WTC11 (cell line): ENCODE data around the gene ITGAV. TPM values are rescaled to one million over a fixed set of nuclear protein-coding genes. Genes with fewer than 3 reads are reported as not detected.

Experiments
- ATAC-seq: fragments of 200-7000 bp; cut with Tn5 transposase; 2 replicates; pipeline ENCODE4 v1.10.0; 2021; ENCODE audit warnings: mild to moderate bottlenecking, moderate library complexity
- CTCF ChIA-PET: fragments of 300-600 bp; sonication (Branson Sonifier 250); formaldehyde crosslinking; loops from one replicate; lab custom pipeline; 2021; ENCODE audit warnings: antibody characterized with exemption; lab: Charles Lee
- POLR2A ChIA-PET: fragments of 350-600 bp; sonication (Branson Sonifier 250); formaldehyde crosslinking; loops from one replicate; lab custom pipeline; 2021; ENCODE audit warnings: antibody characterized with exemption; lab: Charles Lee
- DNase-seq: peaks from one replicate; pipeline ENCODE4 v3.0.0; 2021; ENCODE audit warnings: low spot score
- H3K27ac Mint-ChIP-seq: 2 replicates; pipeline ENCODE4 v1.8.0; 2021; ENCODE audit warnings: mixed read lengths
- H3K27me3 Mint-ChIP-seq: 2 replicates; pipeline ENCODE4 v1.8.0; 2021; ENCODE audit warnings: low read depth, mild to moderate bottlenecking, moderate library complexity, mixed read lengths
- H3K36me3 Mint-ChIP-seq: 2 replicates; pipeline ENCODE4 v1.8.0; 2021; ENCODE audit warnings: mixed read lengths
- H3K4me1 Mint-ChIP-seq: 2 replicates; pipeline ENCODE4 v1.8.0; 2022; ENCODE audit warnings: mixed read lengths
- H3K4me3 Mint-ChIP-seq: 2 replicates; pipeline ENCODE4 v1.8.0; 2021; ENCODE audit warnings: mild to moderate bottlenecking, moderate library complexity, mixed read lengths
- H3K9me3 Mint-ChIP-seq: 2 replicates; pipeline ENCODE4 v1.8.0; 2021; ENCODE audit warnings: mixed read lengths
- AFF4 ChIP-seq: sonication (generic); formaldehyde crosslinking; IDR thresholded peaks from 2 replicates; pipeline ENCODE4 v1.8.1; 2023; ENCODE audit warnings: mild to moderate bottlenecking, missing genetic modification reagents, borderline replicate concordance
- CDX4 ChIP-seq: fragments of 250-450 bp; sonication (Bioruptor Pico); IDR thresholded peaks from 2 replicates; pipeline ENCODE4 v1.9.0; 2021; ENCODE audit warnings: moderate library complexity, mild to moderate bottlenecking, inconsistent platforms, borderline replicate concordance
- CREB1 ChIP-seq: sonication (generic); formaldehyde crosslinking; IDR thresholded peaks from 2 replicates; pipeline ENCODE4 v1.8.0; 2023; ENCODE audit warnings: mild to moderate bottlenecking, missing genetic modification reagents
- E2F5 ChIP-seq: sonication (generic); formaldehyde crosslinking; IDR thresholded peaks from 2 replicates; pipeline ENCODE4 v1.8.1; 2022; ENCODE audit warnings: mild to moderate bottlenecking, moderate library complexity, missing genetic modification reagents
- ERG ChIP-seq: fragments of 250-450 bp; sonication (Bioruptor Pico); IDR thresholded peaks from 2 replicates; pipeline ENCODE4 v1.8.0; 2021; ENCODE audit warnings: mild to moderate bottlenecking
- IRF2 ChIP-seq: sonication (generic); formaldehyde crosslinking; IDR thresholded peaks from 2 replicates; pipeline ENCODE4 v1.8.0; 2022; ENCODE audit warnings: low read depth, missing genetic modification reagents, borderline replicate concordance
- JUN ChIP-seq: sonication (generic); formaldehyde crosslinking; IDR thresholded peaks from 2 replicates; pipeline ENCODE4 v1.8.0; 2023; ENCODE audit warnings: mild to moderate bottlenecking, missing genetic modification reagents
- NFYB ChIP-seq: sonication (generic); formaldehyde crosslinking; conservative IDR thresholded peaks from 2 replicates; pipeline ENCODE4 v1.8.0; 2022; ENCODE audit warnings: low read depth, missing genetic modification reagents
- NR1H2 ChIP-seq: sonication (generic); formaldehyde crosslinking; IDR thresholded peaks from 2 replicates; pipeline ENCODE4 v1.9.0; 2021; ENCODE audit warnings: mild to moderate bottlenecking, moderate library complexity, missing genetic modification reagents
- NR3C1 ChIP-seq: sonication (generic); formaldehyde crosslinking; conservative IDR thresholded peaks from 2 replicates; pipeline ENCODE4 v1.8.1; 2023; ENCODE audit warnings: low read depth, mild to moderate bottlenecking, missing genetic modification reagents
- PRDM15 ChIP-seq: sonication (generic); formaldehyde crosslinking; IDR thresholded peaks from 2 replicates; pipeline ENCODE4 v1.8.0; 2022; ENCODE audit warnings: missing genetic modification reagents
- PRRX2 ChIP-seq: fragments of 250-450 bp; sonication (Bioruptor Pico); IDR thresholded peaks from 2 replicates; pipeline ENCODE4 v1.8.0; 2021; ENCODE audit warnings: mild to moderate bottlenecking
- RELA ChIP-seq: sonication (generic); formaldehyde crosslinking; IDR thresholded peaks from 2 replicates; pipeline ENCODE4 v1.8.1; 2022; ENCODE audit warnings: missing genetic modification reagents, mild to moderate bottlenecking, borderline replicate concordance
- SMAD3 ChIP-seq: sonication (generic); formaldehyde crosslinking; IDR thresholded peaks from 2 replicates; pipeline ENCODE4 v1.8.0; 2022; ENCODE audit warnings: missing genetic modification reagents, mild to moderate bottlenecking, borderline replicate concordance
- SMAD4 ChIP-seq: sonication (generic); formaldehyde crosslinking; IDR thresholded peaks from 2 replicates; pipeline ENCODE4 v1.8.0; 2022; ENCODE audit warnings: mild to moderate bottlenecking, missing genetic modification reagents
- TCF7 ChIP-seq: sonication (generic); formaldehyde crosslinking; IDR thresholded peaks from 2 replicates; pipeline ENCODE4 v1.8.0; 2022; ENCODE audit warnings: mild to moderate bottlenecking, low read depth, missing genetic modification reagents, moderate library complexity
- ZMAT4 ChIP-seq: fragments of 250-450 bp; sonication (Bioruptor Pico); IDR thresholded peaks from 2 replicates; pipeline ENCODE4 v1.9.0; 2021; ENCODE audit warnings: mild to moderate bottlenecking
- ZNF416 ChIP-seq: fragments of 250-450 bp; sonication (Bioruptor Pico); IDR thresholded peaks from 2 replicates; pipeline ENCODE4 v1.9.0; 2021; ENCODE audit warnings: mild to moderate bottlenecking, inconsistent platforms
- ZNF423 ChIP-seq: fragments of 250-450 bp; sonication (Bioruptor Pico); IDR thresholded peaks from 2 replicates; pipeline ENCODE4 v2.1.2; 2022; ENCODE audit warnings: mild to moderate bottlenecking, moderate library complexity
- ZNF425 ChIP-seq: fragments of 250-450 bp; sonication (Bioruptor Pico); conservative IDR thresholded peaks from 2 replicates; pipeline ENCODE4 v1.9.0; 2021; ENCODE audit warnings: mild to moderate bottlenecking
- total RNA-seq: library from RNA; stranded (reverse); gene quantifications from 3 replicates; pipeline ENCODE4 v1.2.3, GENCODE V29; 2021

The ITGAV gene
- total RNA-seq, 1 experiment from 2014 or later = 30.0 TPM

- no peak for TF ChIP-seq JUN (CRISPR knock-in tag)
These were observed 30.5 kb upstream of the ITGAV start (continued) for GRCh38 chr2:186559370-186559769.

GRCh38 chr2:186559848-186560247, 30.0 kb upstream of the ITGAV start:
- POLR2A ChIA-PET = no interaction called here
- TF ChIP-seq NFYB (CRISPR knock-in tag) (no peak), ERG (no peak), CDX4 (CRISPR knock-in tag) (no peak), PRDM15 (CRISPR knock-in tag) (no peak), ZMAT4 (CRISPR knock-in tag) (no peak), PRRX2 (no peak), ZNF423 (CRISPR knock-in tag) (no peak), RELA (no peak), E2F5 (CRISPR knock-in tag) (no peak), NR3C1 (CRISPR knock-in tag) (no peak), AFF4 (CRISPR knock-in tag) (no peak), SMAD3 (CRISPR knock-in tag) (no peak), IRF2 (no peak), ZNF416 (no peak), NR1H2 (no peak), CREB1 (CRISPR knock-in tag) (no peak), TCF7 (no peak), SMAD4 (no peak), ZNF425 (CRISPR knock-in tag) (no peak)
- TF ChIP-seq, all 79 proteins: peak for 0
- Mint-ChIP-seq H3K4me3 (no peak overlapping the region), H3K27ac (no peak overlapping the region), H3K4me1 (peaks cover 11% of the 10 kb centered on the region), H3K9me3 (peaks cover 8% of the 10 kb centered on the region), H3K36me3 (peaks cover 5% of the 10 kb centered on the region; the same call in 1 of the 2 replicates), H3K27me3 (no peaks in the 10 kb centered on the region)
- ATAC-seq (no peak), DNase-seq (no peak)
- CTCF ChIA-PET = no interaction called here
